Fibroblast of upper back skin (primary cell): Measurements from ENCODE around the gene EFR3B.
"Not testable (repeated sequence)": the region's sequence is repeated elsewhere in the genome, so short reads cannot be mapped to it uniquely, and the experiment has no call there.

Experiments used
- DNase-seq: peaks from one replicate; pipeline ENCODE4 v3.0.0-alpha.2; 2013

The EFR3B gene

DNA sequence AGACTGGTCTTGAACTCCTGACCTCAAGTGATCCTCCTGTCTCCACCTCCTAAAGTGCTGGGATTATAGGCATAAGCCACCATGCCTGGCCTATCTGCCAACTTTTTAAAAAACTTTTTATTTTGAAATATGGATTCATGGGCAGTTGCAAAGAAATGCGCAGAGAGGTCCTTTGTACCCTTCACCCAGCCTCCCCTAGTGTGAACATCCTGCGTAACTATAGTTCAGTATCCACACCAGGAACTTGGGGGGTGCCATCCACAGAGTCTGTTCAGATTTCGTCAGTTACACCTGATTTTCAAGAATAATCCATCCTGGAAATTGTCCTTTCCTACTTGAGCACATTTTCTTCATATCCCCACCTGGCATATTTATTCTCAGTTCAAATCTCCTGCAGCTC is 33.0 kb downstream of the EFR3B start:
- DNase-seq = no peak

DNA sequence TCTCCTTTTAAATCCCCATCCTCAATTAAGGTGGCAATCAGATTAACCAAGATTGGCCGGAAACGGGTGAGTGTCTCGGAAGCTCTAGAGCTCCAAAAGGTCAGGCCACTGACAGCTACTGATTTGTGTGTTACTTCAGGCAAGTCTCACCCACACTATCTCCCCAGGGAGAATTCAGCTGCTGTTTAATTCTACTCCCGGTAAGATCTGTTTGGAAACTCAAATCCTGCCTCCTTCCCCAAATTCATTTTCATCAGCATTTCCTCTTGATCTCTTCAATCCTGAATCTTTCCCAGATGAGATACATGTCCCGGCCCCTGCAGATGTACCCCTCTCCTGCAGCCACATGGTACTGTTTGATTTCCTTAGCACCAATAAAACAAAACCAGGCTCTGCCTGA is 34.9 kb downstream of the EFR3B start:
- DNase-seq = no peak

DNA sequence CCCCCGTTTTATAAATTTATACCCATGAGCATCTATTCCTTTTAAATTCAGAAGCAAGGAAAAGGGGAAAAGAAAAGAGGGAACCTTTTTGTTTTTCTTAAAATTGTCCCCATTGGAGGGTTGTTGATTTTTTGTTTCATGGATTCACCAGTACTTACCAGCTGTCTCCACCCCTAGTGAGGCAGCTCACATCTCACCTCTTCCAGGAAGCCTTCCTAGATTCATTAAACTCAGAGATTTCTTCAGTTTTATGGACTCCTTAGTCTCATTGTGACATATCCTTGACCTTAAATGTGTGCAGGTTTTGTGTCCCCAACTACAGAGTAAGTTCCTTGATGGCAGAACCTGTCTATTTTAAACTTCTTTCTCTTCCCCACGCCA is 35.9 kb downstream of the EFR3B start:
- DNase-seq = no peak

DNA sequence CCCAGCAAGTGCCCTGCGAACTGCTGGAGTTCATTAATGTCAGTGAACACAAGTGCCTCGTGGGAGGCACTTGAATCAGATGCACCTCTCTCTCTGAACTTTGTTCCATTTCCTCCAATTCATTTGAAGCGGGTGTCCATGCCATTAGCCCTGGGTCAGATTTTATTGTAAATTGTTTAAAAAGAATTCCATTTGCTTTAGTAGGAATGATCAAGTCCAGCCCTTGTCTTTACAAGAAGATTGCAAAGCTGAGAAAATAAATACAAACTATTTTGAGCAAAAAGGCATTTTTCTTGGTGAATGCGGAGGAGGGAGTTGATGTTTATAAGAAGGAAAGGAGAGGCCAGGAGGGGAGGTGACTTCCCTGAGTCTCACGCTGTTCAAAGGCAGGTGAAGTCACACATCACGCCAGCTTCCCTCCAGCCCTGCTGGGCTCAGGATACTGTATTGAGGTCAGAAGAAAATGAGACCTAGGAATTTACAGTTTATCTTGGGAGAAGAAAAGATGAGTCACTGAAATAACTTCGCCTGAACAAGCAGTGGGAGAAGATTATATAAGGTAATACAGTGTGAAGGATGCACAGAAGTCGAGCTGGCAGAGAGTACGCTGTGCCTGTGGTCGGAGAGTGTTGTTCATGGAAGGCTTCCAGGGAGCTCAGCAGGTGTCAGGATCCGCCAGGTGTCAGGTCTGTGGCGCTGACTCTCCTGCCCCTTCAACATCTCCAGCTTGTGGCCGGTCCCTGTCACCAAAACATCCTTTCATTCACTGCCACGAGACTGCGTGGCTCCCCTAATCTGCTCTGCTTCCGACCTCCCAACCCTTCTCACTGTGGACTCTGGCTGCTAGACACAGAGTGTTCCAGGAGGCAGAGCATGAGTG is 36.5 kb downstream of the EFR3B start:
- DNase-seq = peak; percentile 65

DNA sequence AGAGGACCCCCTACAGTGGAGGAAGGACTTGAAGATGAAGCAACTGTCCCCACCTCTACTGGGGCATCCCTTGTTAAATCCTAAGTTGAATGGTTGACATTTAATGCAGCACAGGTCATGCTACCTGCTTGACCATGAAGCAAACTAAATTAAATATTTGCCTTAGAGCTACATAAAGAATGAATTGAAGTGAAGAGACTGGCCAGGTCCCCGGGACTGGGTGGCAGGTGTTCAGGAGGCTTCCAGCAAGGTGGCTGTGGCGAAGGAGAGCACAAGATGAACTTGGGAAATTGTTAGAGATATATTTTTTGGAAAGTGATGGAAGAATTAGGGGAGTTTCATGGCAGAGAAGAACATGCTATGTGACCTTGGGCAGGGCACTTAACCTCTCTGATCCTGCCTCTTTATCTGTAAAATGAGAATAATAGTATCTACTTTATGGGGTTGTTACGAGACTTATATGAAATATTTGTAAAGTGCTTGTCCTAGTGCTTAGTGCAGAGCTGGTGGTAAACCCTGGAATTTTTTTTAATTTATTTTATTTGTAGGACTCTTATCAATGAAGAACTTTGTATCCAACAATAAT is 37.3 kb downstream of the EFR3B start:
- no peak for DNase-seq

DNA sequence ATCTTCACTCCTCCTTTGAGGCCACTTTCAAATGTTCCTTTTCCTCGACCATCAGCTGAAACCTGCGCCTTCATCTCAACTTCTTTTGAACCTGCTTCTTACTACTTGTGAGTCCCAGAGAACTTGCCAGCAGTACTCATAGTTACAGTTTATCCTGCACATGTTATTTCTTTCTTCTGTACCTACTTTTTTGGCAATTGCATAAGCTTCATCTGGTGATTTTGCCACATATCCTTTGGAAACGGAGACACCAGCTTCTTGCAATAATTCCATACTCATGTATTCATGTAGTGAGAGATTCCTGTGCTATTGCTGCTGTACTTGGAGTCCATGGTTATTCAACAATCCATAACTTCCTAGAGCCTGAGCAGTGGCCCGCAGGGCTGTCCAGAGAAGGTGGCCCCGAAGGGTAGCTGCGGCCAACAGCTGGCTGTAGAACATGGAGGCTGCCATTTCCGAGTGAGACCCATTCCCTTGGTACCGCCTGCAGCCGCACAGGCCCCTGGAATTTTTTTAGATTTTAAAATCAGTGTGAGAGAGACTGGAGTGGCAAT is 39.4 kb downstream of the EFR3B start:
- no peak for DNase-seq

DNA sequence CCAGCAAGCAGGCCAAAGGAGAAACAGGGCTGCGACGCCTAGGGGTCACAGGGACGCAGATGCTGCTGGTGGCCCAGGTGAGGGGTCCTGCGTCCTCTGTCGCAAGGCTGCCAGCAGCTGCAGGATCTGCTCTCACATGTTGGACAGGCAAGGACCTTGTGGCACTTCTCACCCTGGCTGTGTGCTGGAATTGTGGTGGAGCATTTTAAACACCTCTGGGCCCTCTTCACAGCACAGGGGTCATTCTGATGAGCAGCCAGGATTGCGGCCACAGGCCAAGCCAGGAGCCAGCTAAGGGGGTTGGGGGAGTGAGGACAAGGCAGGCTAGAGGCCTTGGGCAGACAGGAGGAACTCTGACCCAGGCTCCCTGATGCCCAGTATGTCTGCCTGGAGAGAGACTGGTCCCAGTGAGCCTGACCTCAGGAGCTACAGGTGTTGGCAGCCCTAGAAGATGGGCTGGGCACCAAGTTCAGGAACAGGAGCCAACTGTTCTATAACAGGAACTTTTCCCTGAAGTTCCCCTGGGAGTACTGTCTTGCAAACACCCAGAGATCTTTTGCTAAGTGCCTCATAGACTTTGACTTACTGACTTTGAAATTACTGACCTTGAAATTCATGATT is 40.2 kb downstream of the EFR3B start:
- no peak for DNase-seq

DNA sequence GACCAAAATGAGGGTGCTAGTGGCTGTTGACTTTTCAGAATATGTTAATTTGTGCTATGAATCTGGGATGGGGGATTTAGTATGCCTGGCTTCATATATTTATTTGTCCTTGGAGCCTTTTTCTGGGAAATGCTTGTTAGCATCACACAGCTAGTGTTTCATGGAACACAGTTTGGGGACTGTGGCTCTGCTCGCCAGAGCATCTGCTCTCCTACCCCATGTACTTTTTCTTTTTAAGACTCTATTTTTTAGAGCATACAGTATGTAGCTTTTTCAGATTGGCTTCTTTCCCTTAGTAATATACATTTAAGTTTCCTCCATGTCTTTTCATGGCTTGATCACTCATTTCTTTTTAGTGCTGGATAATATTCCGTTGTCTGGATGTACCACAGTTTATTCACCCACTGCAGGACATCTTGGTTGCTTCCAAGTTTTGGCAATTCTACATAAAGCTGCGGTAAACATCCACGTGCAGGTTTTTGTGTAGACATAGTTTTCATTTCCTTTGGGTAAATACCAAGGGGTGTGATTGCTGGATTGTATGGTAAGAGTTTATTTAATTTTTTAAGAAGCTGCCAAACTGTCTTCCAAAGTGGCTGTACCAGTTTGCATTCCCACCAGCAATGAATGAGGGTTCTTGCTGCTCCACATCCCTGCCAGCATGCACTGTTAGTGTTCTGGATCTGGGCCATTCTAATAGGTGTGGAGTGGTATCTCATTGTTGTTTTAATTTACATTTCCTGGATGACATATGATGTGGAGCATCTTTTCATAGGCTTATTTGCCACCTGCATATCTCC is 44.1 kb downstream of the EFR3B start:
- DNase-seq = no peak

DNA sequence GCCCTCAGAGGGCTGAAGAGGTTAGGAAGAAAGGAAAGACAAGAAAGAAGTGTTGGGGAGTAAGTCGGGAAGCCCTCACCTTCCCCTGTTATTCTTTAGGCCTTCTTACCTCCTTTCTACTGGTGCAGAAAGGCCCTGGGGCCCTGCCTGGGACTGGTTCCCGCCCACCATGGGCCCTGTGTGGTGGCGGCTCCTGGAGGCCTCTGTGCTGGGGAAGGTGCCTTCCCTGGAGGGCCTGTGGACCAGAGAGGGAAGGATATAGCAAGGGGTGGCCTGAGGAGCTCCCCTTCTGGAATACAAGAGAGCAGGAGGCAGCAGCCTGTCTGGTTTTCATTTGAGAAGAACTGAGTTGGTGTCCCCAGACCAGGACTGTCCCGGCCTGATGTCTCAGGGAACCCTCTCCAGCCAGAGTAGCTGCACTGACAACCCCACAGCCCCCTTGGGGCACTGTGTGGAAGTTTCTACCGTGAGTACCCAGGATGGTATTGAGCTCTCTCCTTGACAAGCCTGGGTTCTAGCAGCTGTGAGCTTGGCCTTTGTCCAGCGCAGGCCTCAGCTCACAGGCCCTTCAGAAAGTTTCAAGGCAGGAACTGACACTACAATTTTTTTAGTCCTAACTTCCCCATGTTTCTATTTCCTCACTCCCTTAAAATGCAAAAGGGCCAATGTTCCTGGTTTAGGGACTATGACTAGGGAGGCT is 47.1 kb downstream of the EFR3B start:
- DNase-seq = no peak

DNA sequence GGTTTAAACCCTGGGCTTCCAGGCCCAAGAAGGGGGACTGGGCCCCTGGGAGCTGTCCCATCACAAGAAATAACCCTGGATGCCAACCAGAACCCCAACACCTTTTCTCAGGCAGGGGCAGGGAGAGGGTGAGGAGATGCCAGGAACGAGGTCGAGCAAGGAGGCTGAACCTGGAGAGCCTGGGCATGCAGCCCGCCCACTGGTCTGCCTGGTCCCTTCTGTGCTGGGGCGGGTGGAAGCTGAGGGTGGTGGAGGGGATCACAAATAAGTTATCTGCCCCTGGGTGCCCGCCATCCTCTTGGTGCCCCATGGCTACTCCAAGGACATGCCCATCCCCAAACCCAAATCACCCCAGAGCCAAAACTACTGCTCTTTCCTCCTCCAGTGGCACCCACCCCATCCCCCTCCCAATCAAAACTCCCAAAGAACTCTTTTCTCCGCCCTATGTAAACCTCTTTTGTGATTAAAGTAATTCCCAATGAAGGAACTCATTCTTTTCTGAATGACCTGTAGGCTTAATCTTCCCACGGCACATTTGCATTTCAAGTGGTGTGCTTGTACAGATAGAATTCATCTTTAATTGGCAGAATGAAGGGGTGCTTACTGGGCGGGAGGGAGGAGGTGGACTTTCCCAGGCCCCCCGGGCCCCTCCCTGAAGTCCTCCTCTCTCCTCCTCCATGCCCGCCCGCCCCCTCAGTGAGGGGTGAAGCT is 47.9 kb downstream of the EFR3B start:
- DNase-seq = no peak

DNA sequence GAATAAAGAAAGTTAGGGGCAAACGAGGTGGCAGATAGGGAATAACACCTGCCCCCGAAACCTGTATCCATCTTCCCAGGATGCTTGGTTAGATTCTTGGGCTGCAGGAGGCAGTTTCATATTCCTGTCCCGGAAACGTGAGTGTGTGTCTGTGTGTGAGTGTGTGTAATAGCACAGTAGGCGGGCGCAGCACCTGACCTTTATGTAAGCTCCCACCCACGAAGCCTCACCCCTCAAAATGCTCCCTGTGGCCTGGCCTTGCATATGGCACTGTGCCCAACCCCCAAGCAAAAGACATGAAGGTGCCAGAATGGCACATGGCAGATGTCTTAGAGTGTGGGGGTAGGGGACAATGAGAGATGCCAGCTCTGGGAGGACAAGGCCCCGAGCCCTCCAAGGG is 48.9 kb downstream of the EFR3B start:
- DNase-seq = no peak

DNA sequence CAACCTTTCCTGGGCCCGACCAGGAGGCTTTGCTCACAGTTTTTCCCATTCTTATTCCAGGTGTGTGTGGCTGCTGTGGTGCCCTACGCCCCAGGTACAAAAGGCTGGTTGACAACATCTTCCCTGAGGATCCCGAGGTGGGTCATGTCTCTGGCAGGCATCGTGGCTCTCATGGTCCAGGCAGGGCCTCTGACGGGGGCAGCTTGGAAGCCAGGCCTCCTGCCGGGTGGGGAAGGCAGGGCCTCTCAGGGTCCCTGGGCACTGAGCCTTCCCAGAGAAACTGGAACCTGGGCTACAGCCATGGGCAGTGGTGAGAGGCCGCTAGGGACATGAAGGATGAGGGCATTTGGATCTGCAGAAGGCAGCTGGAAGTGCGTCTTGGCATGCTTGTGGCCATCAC is 49.4 kb downstream of the EFR3B start:
- DNase-seq = no peak

DNA sequence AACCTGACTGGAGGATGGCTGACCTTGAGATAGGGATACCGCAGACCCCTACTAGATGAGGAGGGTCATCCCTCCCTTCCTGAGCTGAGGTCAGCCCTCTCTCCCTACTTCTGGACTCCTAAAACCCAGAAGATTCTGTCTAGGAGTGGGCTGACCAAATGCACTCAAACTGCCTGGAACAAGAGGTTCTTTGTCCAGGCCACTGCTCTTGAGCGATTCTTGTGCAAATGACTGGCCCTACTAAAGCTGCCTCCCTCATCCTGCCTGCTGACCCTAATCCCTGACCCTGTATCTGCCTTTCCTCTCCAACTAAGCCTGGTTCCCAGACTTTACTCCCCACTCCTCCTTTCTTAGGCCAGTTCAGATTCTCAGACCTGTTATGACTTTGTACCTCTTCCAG is 56.2 kb downstream of the EFR3B start:
- no peak for DNase-seq

DNA sequence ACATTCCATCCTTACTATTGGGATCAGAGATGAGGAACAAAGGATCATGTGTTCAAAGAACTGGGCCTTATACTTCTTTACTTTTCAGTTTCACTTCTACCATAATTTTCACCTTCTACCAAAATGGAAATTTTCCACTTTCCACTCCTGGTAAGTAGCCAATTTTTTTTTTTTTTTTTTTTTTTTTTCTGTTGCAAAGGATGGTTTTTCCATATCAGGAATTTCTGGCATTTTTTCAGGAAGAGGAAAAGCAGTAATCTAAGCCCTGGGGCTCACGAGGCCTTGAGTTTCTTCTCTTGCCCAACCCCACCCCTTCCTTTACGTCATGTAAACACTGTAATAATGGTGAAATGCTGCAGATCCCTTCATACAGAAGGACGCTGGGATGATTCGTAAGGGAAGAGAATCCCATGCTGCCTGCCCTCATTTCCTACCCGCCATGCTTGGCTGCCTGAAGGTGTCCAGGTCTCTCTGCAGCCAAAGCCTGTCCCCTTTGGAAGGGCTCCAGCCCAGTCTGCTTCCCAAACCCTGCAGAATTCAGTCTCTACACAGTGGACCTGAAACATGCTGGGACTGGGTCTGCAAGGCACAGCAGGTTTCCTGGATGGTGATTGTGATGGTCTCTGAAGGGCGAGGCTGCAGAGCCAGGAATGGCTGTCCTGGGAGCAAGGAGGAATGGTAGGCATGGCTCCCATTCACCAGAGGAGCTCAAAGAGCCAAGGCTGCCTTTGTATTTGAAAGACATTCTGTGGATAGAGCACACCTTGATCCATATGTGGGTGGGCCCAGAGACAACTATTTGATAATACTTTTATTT is 57.0 kb downstream of the EFR3B start:
- peak; percentile 40 for DNase-seq

DNA sequence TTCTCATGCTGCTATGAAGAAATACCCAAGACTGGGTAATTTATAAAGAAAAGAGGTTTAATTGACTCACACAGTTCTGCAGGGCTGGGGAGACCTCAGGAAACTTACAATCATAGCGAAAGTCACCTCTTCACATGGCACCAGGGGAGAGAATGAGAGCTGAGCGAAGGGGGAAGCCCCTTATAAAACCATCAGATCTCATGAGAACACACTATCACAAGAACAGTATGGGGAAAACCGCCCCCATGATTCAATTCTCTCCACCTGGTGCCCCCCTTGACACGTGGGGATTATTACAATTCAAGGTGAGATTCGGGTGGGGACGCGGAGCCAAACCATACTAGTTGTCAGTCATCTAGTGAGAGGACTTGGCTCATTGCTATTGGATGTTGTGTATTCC is 60.5 kb downstream of the EFR3B start:
- DNase-seq = not testable (repeated sequence)

DNA sequence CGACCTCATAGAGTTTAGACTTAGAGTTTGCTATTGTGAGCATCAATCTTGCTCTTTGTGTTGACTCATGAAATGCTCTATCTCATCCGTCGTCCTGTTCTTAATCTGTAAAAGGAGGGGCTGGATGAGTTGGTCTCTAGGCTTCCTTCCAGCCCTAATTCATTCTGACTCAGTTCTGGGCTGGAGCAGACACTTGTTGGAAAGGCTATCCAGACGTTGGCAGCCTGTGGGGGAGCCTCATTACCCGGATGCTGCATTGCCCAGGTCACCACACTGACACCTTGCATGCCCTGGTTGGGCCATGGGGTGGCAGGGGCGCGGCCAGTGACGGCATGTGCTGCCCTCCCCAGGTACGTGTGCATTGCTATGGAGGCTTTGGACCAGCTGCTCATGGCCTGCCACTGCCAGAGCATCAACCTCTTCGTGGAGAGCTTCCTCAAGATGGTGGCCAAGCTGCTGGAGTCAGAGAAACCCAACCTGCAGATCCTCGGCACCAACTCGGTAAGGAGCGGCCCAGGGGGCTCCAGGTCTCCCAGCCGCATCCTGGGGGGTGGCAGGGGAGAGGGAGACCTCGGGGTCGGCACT is 61.5 kb downstream of the EFR3B start:
- DNase-seq = peak; percentile 91

DNA sequence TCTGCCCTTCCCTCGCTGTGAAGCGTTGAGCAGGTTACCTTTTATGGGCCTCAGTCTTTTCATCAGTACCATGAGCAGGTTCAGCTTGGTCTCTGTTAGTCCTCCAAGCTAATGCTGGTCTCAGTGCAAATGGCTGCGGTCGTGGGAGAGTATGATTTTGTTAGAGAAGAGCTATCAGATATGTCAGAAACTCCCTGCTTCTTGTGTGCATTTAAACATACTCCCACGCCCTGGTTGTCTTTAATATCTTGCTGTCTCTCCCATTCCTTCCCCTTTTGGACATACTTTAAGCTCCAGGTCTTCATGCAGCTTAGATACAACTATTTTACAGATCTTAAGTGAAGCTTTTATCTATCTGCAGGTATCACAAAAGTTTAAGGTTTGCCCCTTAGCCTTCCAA is 62.9 kb downstream of the EFR3B start:
- DNase-seq = no peak

DNA sequence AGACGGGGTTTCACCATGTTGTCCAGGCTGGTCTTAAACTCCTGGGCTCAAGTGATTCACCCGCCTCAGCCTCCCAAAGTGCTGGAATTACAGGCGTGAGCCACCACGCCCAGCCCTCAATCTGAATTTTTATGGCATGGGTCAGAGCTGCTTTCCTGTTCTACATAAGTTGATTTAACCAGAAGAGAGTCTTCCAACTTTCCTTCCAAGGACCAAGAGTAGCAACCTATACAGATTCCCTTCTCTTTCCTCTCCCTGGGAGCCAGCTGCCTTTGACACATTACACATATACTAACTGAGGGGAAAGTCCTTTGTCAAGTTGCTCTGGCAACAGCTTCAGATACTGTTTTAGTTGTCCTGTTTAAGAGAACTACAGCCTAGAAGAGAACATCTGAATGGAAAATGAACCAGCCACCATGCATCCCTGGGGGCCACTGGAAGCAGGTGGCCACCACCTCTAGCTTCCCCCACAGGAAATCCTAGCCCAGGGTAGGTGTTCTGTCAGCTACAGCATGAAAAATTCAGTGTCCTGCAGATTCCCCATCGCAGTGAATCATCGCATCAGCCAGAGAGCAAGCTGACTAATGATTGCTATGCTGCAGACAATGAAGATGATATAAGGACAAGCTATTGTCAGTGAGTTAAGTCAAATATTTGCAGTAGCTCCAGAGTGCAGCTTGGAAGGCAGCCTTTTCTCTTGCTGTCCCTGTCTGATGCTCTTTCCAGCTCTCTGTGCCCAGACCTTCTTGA is 63.6 kb downstream of the EFR3B start:
- peak; percentile 80 for DNase-seq

DNA sequence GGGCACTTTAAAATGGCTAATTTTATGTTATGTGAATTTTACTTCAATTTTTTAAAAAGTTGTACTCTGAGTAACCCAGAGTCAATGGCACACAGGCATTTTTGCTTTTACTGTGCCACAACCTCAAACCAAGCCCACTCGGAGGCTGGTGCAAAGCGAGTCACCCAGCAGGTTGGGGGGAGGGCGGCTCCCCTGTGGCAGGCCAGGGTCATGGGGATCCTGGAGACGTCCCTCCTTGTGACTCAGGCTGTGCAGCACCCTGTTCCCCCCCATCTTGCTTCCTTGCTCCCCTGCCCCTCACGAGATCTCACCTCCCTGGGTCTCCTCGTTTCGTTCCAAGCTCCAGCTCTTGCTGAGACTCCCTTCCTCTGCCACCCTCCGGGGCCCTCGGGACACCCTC is 67.9 kb downstream of the EFR3B start:
- no peak for DNase-seq

DNA sequence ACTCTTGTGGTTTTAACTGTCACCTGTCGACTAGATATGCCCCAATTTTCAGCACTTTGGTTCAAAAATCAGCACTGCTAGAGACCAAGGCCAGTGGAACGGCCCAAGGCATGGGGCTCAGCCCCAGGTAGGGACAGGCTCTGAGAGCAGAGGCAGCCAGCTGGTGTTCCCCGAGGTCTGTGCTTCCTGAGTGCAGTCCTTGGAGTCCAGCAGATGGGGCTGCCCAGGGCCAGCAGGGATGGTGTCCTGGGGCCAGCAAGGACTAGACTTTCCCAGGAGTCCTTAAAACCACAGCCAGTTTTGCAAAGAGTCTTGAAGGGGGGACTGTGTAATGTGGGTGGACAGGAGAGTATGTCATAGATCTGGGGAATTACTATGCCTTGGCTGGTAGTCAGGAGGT is 70.2 kb downstream of the EFR3B start:
- no peak for DNase-seq
